ENCODE data around the gene CATSPERB. TPM values are rescaled to one million over a fixed set of nuclear protein-coding genes. Genes with fewer than 3 reads are reported as not detected.
"Not testable (repeated sequence)": the region's sequence is repeated elsewhere in the genome, so short reads cannot be mapped to it uniquely, and the experiment has no call there.

The CATSPERB gene
- total RNA-seq, 4 donors from 2014 or later: 1.8 to 12.1 (median 3.4) TPM

- no peaks in the 10 kb centered on the region for H3K36me3 ChIP-seq
- intact Hi-C loops (cut with DNase I): no loop called here
- H3K27ac ChIP-seq: no peak overlapping the region
- no peak for TF ChIP-seq POLR2A (IDR thresholded peaks at IDR 0.05)
- TF ChIP-seq, protein P1, sequence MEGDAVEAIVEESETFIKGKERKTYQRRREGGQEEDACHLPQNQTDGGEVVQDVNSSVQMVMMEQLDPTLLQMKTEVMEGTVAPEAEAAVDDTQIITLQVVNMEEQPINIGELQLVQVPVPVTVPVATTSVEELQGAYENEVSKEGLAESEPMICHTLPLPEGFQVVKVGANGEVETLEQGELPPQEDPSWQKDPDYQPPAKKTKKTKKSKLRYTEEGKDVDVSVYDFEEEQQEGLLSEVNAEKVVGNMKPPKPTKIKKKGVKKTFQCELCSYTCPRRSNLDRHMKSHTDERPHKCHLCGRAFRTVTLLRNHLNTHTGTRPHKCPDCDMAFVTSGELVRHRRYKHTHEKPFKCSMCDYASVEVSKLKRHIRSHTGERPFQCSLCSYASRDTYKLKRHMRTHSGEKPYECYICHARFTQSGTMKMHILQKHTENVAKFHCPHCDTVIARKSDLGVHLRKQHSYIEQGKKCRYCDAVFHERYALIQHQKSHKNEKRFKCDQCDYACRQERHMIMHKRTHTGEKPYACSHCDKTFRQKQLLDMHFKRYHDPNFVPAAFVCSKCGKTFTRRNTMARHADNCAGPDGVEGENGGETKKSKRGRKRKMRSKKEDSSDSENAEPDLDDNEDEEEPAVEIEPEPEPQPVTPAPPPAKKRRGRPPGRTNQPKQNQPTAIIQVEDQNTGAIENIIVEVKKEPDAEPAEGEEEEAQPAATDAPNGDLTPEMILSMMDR (IDR thresholded peaks at IDR 0.05): no peak
- no peaks in the 10 kb centered on the region for H3K4me1 ChIP-seq
- 88 to 93% methylated on average over 6 to 11 of the region's 11 CpGs for WGBS, 2 donors
- H3K27me3 ChIP-seq: no peaks in the 10 kb centered on the region
- no peaks in the 10 kb centered on the region for H3K9me3 ChIP-seq
- DNase-seq: no peak
- H3K4me3 ChIP-seq (replicated peaks in 1 of 3): no peak overlapping the region
Measured at GRCh38 chr14:91554535-91555332, 177.2 kb downstream of the CATSPERB start.

- H3K4me1 ChIP-seq: no peaks in the 10 kb centered on the region
- DNase-seq: no peak
- no peak for TF ChIP-seq POLR2A (IDR thresholded peaks at IDR 0.05)
- TF ChIP-seq, protein P1 (IDR thresholded peaks at IDR 0.05): no peak
- intact Hi-C loops (cut with DNase I): no loop called here
- H3K9me3 ChIP-seq: no peaks in the 10 kb centered on the region
- no peak overlapping the region for H3K27ac ChIP-seq
- no peaks in the 10 kb centered on the region for H3K27me3 ChIP-seq
- no peaks in the 10 kb centered on the region for H3K36me3 ChIP-seq
- whole genome bisulfite sequencing, 2 donors: 82 to 89% methylated on average over 3 of the region's 3 CpGs
- no peak overlapping the region for H3K4me3 ChIP-seq (replicated peaks in 1 of 3)
Measured at GRCh38 chr14:91548108-91548507, 183.8 kb downstream of the CATSPERB start.

DNA sequence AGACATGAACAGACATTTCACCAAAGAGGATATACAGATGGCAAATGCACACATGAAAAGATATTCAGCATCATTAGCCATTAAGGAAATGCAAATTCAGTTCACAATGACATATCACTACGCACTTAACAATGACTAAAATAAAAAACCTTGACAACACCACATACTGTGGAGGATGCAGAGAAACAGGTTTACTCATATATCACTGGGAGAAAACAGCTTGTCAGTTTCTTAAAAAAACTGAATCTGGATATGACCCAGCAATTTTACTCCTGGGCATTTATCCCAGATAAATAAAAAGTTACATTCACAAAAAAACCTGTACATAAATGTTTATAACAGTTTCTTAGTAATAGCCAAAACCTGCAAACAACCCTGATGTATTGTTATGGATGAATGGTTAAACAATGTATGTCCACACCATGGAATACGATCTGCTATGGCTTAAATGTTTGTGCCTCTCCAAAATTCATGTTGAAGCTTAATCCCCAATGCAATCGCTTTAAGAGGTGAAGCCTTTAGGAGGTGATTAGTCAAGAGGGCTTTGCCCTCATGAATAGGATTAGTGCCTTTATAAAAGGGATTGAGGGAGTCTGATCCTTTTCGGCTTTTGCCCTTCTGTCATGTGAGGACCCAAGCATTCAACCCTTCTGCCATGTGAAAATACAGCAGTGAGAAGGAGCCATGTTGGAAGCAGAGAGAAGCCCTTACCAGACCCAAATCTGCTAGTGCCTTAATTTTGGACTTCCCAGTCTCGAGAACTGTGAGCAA is 185.8 kb downstream of the CATSPERB start:
- intact Hi-C loops (cut with DNase I): no loop called here
- TF ChIP-seq POLR2A (IDR thresholded peaks at IDR 0.05): no peak
- TF ChIP-seq, protein P1 (IDR thresholded peaks at IDR 0.05): no peak
- Histone ChIP-seq H3K27me3 (no peaks in the 10 kb centered on the region), H3K27ac (no peak overlapping the region), H3K4me3 (replicated peaks in 1 of 3) (no peak overlapping the region), H3K9me3 (no peaks in the 10 kb centered on the region), H3K4me1 (no peaks in the 10 kb centered on the region), H3K36me3 (no peaks in the 10 kb centered on the region)
- DNase-seq: no peak
- 70 to 76% methylated on average over 5 of the region's 5 CpGs for WGBS, 2 donors

- no peak overlapping the region for H3K4me3 ChIP-seq (replicated peaks in 1 of 3)
- no peak for TF ChIP-seq POLR2A (IDR thresholded peaks at IDR 0.05)
- TF ChIP-seq, protein P1 (IDR thresholded peaks at IDR 0.05): no peak
- no peaks in the 10 kb centered on the region for H3K4me1 ChIP-seq
- H3K36me3 ChIP-seq: no peaks in the 10 kb centered on the region
- no peaks in the 10 kb centered on the region for H3K9me3 ChIP-seq
- no peak overlapping the region for H3K27ac ChIP-seq
- no peak for DNase-seq
- intact Hi-C loops (cut with DNase I): no loop called here
- no peaks in the 10 kb centered on the region for H3K27me3 ChIP-seq
Measured at GRCh38 chr14:91545204-91545603, 186.7 kb downstream of the CATSPERB start.

DNA sequence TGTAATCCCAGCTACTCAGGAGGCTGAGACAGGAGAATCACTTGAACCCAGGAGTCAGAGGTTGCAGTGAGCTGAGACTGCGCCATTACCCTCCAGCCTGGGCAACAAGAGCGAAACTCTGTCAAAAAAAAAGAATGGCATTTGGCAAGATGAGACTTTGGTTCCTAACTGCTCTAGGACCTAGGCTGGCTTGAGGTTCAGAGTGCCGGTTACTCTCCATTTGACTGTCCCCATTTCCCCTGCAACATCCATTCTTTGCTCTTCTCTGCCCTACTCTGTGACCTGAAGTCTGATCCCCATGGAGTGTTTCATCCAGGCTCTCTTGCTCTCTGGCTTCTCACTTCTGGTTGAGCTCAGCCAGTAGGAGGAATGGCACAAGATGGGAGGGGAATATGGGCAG is 195.6 kb downstream of the CATSPERB start:
- no peak for DNase-seq

GRCh38 chr14:91534059-91534458 is 197.8 kb downstream of the CATSPERB start:
- H3K4me1 ChIP-seq; H3K27ac ChIP-seq; H3K9me3 ChIP-seq; intact Hi-C loops (cut with DNase I); H3K36me3 ChIP-seq; H3K4me3 ChIP-seq (replicated peaks in 1 of 3); DNase-seq; H3K27me3 ChIP-seq: not testable (repeated sequence)
- WGBS, 2 donors: 86% methylated on average over 5 of the region's 5 CpGs

More for the DNA sequence above, 195.6 kb downstream of the CATSPERB start:
- 96 to 100% methylated on average over 3 of the region's 3 CpGs for WGBS, 2 donors
- Histone ChIP-seq H3K27me3 (no peaks in the 10 kb centered on the region), H3K9me3 (no peaks in the 10 kb centered on the region), H3K4me1 (no peaks in the 10 kb centered on the region), H3K4me3 (replicated peaks in 1 of 3) (no peak overlapping the region), H3K36me3 (no peaks in the 10 kb centered on the region), H3K27ac (no peak overlapping the region)
- TF ChIP-seq POLR2A (IDR thresholded peaks at IDR 0.05): no peak
- TF ChIP-seq, protein P1 (IDR thresholded peaks at IDR 0.05): no peak
- intact Hi-C loops (cut with DNase I): no loop called here

All from thyroid gland (tissue), 4 donors.